HG02571 (cell line): ENCODE results near the gene TMEM132C.

Experiments
- ATAC-seq: cut with Tn5 transposase; IDR thresholded peaks from one replicate; pipeline ENCODE4 v1.9.1; 2021; ENCODE audit warnings: mild to moderate bottlenecking, moderate library complexity; ENCODE audit not compliant: unreplicated experiment

The TMEM132C gene

DNA sequence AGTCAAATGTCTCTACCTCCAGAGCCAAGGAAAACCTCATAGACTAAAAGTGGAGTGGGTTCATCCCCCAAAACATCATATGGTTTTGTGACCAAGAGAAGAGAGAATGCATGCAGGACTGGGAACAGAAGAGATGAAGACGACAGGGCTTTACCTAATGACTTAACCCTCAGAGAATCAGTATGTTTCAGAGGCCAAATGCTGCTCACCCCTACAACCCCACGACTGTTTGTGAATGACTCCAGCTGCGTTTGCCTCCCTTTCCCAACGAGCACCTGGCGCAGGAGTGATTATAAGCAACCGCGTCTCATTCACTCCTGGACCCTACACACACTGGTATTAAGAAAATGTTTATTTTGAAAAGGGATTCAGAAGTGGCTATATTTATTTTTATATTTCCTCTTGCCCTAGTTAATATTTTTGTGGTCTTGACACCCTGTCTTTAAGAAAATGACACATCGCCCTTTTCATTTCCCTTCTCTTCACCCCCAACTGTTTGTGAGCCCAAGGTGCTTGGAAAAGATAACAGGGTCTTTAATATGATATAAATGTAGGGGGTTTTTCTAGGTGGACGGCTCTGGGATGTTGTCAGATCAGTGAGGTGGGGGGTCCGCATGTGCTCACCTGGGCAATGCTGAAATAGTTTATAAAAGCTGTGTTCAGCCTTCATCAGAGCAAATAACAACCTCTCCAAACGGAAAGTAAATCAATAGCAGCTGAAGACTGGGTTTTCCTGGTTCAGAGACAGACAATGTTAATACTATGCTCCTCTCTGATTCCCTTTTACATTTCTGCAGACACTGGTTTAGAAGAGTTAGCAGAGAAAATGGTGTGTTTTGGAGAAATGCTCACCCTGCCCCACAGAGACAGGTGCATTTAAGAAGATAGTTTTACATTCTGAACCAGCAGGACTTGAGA is 479.1 kb downstream of the TMEM132C start:
- no peak for ATAC-seq

DNA sequence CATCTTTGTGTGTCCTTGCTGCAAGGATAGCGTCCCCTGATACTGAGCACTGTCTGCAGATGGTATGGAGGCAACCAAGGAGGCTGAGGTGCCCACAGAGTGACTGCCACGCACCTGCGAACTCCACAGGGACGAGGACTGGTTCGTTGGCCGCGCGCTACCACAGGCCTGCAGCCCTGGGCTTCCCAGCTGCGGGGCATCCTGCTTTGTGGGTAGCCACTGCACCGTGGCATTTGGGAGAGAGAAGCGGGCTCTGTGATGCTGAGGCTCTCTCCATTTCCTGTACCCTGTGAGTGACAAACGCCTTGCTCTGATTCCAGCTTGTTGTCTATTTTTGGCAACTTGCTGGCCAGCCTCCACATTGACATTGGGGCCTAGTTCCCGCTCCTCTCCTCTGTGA is 480.5 kb downstream of the TMEM132C start:
- no peak for ATAC-seq

DNA sequence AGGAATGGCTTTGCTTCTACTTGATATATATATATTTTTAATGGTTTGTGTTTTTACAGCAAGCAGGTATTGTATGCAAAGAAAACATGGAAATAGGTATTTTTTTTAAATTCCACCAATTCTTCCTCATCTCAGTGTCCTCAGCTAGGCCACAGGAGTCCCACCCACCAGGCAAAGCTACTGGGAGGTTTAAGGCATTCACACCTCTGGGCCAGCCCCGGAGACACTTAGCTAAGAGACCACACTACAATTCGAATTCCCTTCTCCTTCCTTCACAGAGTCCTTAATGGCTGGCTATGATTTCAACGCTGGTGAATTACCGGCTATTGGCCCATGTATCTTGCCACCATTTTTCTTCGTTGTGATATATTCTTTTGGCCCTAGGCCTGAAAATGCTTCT is 485.4 kb downstream of the TMEM132C start:
- ATAC-seq = no peak

DNA sequence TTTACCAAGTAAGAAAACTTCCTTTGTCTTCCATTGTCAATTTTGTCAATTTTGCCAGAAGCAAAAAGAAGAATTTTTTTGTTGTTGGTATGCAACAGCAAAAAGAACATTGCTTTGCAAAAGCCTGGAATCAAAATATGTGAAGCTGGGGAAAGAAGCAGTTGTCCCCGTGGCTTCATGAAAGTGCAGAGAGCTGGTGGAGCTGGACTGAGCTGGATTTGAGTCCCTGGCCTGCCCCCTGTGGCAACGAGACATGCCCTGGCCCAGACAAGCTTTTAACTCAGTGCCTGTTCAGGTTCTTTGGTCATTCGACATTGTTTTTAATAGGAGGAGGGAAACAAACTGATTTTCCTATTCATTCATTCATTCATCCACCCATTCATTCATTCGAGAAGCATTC is 486.5 kb downstream of the TMEM132C start:
- ATAC-seq = no peak

DNA sequence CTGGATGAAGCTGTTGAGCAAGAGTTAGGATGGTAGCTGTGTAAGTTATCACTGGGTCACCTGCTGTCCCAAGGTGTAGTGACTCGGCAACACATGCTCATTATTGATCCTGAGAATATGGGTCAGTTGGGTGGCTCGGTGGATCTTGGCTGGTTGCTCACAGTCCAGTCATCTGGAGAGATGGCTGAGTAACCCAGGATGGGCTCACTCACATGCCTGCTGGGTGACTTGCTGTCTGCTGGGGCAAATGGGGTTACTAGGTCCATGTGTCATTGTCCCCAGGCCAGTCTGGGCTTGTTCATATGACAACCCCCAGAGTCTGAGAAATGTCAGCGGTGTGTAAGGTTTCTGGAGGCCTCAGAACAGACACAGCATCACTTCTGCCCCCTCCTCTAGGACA is 487.3 kb downstream of the TMEM132C start:
- ATAC-seq = no peak

DNA sequence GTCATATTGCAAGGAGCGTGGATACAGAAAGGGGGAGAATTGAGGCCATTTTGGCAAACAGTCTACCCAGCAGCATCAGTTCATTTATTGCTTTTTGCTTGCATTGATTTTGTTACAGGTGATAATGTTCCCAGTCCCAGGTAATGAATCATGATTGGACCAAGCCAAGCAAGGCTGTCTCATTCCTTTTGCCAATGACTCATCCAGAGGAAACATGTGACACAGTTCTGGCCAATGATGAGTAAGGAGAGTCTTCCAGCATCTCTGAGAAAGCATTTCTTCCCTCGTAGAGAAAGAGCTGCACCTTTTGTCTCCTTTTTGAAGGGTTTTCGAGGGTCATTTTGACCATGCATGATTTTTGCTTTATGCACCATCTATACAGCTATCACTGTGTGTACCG is 488.6 kb downstream of the TMEM132C start:
- ATAC-seq = no peak
